M059J (cell line): ENCODE measurements around the gene SLIT3. TPM values are rescaled to one million over a fixed set of nuclear protein-coding genes. Genes with fewer than 3 reads are reported as not detected.

Experiments used
- DNase-seq: peaks from one replicate; pipeline ENCODE4 v3.0.0-alpha.2; 2012; ENCODE audit warnings: low read depth
- total RNA-seq: library from RNA; depleted of rRNA; stranded (reverse); fragments of >200 nt; shearing (Covaris generic); gene quantifications from 2 replicates; pipeline ENCODE4 v1.2.3, GENCODE V29; 2014; rRNA removed

The SLIT3 gene
- 0.17 and 0.62 TPM in 2 replicates for total RNA-seq

DNA sequence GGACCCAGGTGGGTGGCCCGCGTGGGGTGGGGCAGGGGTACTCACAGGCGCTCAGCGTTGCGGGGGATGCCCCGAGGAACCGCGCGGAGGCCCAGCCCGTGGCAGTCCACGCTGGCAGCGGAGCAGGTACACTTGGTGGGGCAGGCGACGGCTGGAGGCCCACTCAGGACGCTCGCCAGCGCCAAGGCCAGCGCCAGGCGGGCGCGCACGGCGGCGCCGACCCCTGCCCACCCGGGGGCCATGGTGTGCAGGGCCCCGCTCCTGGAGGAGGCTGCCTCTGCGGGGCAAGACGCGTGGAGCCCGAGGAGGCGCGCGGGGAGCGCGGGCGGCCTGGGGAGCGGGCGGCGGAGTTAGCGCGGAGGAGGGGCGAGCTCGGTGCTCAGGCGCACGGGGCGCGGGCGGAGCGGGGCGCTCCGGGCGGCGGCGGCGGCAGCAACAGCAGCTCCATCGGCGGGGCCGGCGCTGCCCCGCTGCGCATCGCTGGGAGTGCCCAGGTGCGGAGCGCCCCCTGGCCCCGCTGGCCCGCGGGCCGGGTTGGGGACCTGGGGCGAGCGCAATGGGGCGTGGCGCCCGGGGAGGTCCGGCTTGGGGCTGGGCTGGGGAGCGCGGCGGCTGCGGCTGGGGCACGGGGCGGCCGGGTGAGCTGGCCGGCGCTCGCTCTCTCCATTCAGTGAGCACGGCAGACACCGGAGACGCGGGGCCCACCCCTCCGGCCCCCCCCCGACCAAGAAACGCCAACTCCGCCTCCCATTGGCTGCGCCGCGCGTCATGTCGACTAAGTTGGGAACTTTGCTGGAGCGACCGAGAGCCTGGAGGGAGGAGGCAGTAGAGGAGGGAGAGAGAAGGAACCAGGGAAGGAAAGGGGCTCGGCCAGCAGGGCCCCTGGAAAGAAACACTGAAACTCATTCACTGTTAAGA, at the start of gene SLIT3:
Gene SLIT3, minus strand, starts transcription at position 672 of the 918 bp plus-strand sequence. Its CDS starts 430 bp downstream, at position 242.
- DNase-seq: peak; percentile 80

GRCh38 chr5:169350016-169350415, 49.1 kb upstream of the SLIT3 start:
- DNase-seq: peak; percentile 90

DNA sequence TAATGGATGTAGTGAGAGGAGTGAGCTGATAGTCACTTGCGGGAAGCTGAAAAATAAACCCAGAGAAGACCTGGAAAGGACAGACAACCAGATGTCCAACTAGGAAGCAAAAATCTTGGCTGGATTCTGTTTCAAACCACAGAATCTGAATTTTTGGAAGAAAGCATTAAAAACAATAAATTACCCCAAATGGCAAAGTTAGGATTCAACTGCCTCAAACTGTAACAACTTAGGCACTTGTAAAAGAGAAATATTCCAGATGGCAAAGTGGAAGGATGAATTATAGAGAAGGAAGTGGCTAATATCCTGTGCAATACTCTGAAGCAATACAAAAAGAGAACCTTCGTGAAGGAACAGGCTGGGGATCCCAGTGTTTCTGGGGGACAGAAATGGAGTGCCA, 46.8 kb upstream of the SLIT3 start:
- DNase-seq: no peak

DNA sequence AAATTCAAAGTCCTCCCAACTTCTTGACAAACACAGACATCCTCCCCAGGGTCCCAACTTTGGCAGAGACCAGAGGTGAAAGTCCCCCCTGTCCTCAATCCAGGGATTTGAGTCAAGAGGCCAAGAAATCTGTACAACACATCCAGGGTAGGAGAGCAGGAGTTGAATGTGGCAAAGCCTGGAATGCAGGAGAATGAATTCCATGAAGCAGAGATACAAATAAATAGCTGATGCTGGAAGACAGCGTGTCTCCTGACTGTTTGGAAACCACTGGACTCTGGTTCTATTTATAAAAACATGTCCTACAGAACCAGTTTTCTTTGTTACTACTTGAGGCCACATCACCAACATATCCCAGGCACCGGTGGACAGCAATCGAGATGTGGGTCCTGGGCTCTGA, 43.7 kb upstream of the SLIT3 start:
- no peak for DNase-seq

DNA sequence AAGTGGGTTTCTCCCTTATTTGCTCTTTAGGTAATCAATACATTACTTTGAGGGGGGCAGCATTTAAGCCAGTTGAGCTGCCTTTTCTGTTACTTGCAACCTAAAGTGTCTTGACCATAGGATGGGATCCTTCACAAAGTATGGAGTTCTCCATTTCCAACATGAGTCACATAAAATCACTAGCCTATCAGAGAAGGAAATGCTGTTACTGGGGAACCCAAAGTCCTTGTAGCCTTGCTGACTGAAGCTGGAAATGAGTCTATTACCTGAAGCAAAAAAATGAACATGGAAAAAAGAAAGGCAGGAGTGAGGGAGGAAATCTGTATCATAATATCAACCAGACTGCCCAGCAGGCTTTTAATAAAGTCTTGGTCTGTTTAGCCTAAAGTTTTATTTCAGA, 42.8 kb upstream of the SLIT3 start:
- DNase-seq: peak; percentile 32

- no peak for DNase-seq
Observed at GRCh38 chr5:169341556-169341955, 40.6 kb upstream of the SLIT3 start.

GRCh38 chr5:169339869-169340268, 38.9 kb upstream of the SLIT3 start:
- no peak for DNase-seq

- DNase-seq: no peak
Observed at GRCh38 chr5:169336242-169336641, 35.3 kb upstream of the SLIT3 start.

DNA sequence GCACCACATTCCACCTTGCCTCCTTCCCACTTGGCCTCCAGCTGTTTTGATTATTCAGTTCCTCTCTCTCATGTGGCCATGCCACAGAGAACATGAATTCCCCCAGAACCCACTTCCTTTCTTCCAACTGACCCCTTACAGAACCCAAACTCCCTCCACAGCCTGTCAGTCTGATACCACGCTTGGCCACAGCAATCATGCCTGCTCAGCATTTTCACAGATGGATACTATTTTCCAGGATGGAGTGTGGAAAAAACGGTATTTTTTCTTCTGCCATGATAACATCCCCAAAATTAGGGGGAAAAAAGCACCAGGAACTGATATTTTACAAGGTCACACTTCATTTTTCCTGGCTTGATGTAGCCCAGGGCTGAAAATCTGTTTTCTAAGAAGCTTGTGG, 34.9 kb upstream of the SLIT3 start:
- peak; percentile 36 for DNase-seq

DNA sequence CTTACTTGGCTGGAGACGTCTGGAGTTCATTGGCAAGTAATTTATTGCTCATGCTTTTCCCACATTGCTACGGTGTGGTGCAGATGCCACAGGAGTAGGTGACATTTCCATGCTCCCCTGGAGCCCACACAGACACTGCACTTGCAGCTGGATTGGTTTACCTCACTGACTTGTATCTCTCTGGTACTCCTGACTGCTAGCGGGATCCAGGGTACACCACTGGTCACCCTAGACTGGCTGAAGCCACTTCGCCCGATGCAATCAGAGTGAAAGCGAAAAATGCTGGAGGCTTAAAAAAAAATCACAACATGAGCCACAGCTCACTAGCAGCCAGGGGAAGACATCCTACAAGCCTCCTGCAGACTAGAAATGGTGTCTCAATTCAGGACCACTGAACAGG, 32.6 kb upstream of the SLIT3 start:
- no peak for DNase-seq

DNA sequence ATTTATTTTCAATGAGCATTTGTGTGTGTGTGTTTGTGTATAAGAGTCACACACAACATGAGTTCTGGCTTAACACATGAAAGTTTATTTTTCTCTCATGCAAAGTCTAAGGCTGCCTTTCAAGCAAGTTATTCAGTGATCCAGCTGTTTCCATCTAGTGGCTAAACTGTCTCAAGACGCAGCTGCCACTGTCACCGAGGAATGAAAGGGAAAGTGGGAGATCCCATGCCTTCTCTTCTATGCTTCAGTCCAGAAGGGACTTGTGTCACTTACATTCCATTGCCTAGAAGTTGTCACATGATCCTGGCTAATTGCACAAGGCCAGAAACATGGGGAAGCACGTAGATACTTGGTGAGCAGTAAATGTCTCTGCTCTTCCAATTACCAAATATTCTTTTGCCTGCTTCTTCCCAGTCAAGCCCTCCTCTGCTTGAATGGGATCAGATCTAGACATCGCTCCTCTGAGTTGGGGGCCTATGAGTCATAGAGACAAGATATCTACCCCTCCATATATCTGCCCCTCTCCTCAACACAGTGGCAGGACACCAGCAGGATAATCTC, 30.4 kb upstream of the SLIT3 start:
- peak; percentile 23 for DNase-seq

DNA sequence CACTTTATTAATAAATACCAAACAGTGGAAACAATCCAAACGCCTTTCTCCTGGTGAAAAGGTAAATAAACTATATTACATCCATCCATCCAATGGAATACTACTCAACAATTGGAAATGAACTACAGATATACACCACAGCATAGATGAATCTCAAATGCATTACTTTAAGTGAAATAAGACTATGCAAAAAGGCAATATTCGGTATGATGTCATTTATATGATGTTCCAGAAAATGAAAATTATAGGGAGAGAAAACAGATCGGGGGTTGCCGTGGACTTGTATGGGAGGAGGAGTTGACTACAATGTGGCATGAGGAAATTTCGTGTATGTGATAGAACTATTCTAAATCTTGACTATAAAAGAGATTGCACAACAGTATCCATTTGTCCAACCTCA, 27.5 kb upstream of the SLIT3 start:
- no peak for DNase-seq

GRCh38 chr5:169325273-169325672, 24.3 kb upstream of the SLIT3 start:
- peak; percentile 13 for DNase-seq

DNA sequence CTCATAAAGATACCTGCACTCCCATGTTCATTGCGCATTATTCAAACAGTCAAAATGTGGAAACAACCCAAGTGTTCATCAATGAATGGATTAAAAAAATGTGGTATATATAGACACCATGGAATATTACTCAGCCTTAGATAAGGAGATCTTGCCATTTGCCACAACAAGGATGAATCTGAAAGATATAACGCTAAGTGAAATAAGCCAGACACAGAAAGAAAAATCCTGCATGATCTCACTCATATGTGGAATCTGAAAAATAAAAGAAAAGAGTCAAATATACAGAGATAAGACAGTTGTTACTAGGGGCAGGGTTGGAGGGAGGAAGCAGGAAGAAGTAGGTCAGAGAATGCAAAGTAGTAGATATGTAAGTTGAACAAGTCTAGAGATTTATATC, 17.6 kb upstream of the SLIT3 start:
- DNase-seq: no peak

DNA sequence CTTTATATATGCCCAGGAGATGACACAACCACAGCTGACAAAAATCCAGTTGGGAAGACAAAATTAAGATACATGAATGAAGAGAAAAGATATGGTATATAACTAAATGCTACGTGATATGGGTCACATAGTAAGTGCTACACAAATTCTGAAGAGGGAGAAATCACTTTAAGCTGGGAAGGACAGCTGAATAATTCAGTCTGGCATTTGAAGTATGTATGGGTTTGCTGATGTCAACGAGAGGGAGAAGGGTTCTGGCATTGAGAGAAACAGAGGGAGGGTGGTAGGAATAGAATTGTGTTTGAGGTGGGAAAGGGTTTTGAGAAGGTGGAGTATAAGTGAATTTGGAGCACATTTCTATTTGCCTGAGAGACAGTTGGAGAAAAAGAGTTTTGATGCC, 6.7 kb upstream of the SLIT3 start:
- DNase-seq: no peak

DNA sequence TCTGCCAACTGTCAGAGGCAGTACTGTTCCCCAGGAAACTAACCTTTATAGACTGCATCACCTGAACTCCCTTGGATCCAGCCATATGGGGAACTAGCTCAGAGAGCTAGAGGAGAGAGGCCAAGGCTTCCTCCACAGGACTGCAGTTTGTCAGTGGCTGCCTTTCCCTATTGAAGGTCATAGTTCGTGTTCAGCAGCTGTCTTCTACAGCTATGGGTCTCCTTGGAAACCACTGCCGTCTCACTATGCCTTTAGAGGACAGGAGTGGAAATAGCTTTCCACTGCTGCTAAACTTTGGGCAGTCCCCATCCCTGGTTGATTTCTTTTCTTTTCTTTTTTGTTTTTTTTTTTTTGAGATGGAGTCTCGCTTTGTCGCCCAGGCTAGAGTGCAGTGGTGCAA, 4.4 kb upstream of the SLIT3 start:
- no peak for DNase-seq

DNA sequence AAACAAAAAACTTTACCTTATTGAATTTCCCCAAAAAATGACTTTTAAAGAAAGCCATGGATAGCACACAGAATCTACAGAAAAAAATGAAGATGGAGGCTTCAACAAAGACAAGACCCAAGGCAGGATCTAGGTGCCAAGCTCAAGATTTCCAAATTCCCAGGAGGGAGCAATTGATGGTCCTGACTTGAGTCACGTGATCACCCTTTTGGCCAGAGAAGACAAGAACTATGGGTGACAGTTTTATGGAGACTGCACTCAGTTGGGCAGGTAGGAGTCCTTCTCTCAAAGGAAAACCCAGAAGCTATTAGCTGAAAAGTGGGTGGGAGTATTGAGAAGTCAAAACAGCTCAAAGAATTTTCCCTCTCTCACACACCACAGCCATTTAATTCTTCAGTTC, 3.2 kb upstream of the SLIT3 start:
- DNase-seq: no peak

GRCh38 chr5:169303119-169303515, 2.2 kb upstream of the SLIT3 start:
- DNase-seq: no peak

GRCh38 chr5:169302491-169303118, 1.7 kb upstream of the SLIT3 start:
- peak; percentile 68 for DNase-seq

GRCh38 chr5:169301986-169302385, 1.0 kb upstream of the SLIT3 start:
- no peak for DNase-seq

GRCh38 chr5:169301386-169301934, 521 bp upstream of the SLIT3 start:
- DNase-seq: peak; percentile 25

DNA sequence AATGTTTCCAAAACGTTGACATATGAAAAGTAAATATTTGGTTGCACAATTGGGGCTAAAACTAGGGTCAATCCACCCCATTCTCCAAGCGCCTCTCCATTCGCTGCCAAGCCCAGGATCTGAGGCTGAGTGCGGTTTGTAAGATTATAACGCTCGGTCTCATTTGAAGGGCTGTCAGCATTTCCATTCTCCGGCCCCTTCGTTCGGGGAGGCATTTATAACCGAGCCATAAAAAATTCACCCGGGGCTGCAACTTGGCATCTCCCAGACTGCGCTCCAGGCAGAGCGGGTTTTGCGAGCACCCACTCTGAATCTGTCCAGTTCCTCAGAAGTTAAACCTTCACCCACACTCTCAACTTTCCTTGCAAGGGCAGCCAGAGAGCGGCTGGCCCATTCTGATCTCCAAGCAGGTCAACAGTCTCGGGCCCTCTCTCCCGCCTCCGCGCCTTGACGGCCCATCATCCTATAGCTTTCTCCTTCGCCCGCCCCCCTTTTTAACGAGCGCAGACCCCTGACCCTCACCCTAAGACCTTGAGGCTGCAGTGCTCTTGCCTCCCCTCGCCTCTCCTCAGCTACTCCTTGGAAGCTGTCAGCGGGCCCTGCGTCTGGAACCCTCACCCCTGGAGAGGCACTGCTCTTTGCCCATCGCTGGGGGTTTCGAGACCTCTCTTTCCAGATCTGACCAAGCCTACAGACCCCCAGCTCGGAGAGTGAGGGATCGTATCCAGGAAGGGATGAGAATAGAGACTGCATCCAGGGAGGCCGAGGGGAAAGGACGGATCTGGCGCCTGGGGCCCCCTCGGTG, 1.1 kb downstream of the SLIT3 start:
- DNase-seq: no peak
